ENCODE results near the gene PRKX. TPM values are rescaled to one million over a fixed set of nuclear protein-coding genes. Genes with fewer than 3 reads are reported as not detected.

The PRKX gene
- total RNA-seq, 1 donor from 2014 or later, result 51.6 TPM

DNA sequence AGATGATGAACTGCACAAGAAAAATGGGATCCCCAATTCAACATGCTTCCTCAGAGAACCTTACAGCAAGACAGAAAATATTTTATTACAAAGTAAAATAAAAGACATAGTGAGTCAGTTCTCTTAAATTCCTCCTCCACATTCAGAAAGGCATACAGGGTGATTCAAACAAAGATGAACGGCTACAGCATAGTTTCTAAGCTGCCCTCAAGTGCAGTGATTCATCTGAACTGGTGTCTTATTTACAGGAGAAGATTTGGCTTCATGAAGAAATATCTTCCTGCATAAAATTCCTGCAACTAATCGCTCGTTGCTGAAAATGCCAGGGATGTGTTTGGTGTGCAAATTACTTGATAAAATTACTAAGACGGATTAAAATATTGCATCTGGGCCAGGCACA is 103.6 kb downstream of the PRKX start:
- H3K9me3 ChIP-seq, result no peaks in the 10 kb centered on the region
- H3K27ac ChIP-seq, result no peak overlapping the region
- H3K4me1 ChIP-seq, result no peaks in the 10 kb centered on the region
- no peak for TF ChIP-seq POLR2AphosphoS5 (IDR thresholded peaks at IDR 0.05; ENCODE audit: insufficient read depth in 1 of 2, low read depth in 1 of 2)
- TF ChIP-seq POLR2A (IDR thresholded peaks at IDR 0.05), result no peak
- TF ChIP-seq, protein P1, sequence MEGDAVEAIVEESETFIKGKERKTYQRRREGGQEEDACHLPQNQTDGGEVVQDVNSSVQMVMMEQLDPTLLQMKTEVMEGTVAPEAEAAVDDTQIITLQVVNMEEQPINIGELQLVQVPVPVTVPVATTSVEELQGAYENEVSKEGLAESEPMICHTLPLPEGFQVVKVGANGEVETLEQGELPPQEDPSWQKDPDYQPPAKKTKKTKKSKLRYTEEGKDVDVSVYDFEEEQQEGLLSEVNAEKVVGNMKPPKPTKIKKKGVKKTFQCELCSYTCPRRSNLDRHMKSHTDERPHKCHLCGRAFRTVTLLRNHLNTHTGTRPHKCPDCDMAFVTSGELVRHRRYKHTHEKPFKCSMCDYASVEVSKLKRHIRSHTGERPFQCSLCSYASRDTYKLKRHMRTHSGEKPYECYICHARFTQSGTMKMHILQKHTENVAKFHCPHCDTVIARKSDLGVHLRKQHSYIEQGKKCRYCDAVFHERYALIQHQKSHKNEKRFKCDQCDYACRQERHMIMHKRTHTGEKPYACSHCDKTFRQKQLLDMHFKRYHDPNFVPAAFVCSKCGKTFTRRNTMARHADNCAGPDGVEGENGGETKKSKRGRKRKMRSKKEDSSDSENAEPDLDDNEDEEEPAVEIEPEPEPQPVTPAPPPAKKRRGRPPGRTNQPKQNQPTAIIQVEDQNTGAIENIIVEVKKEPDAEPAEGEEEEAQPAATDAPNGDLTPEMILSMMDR (IDR thresholded peaks at IDR 0.05), result no peak
- H3K4me3 ChIP-seq, result no peak overlapping the region
- H3K27me3 ChIP-seq, result no peaks in the 10 kb centered on the region
- intact Hi-C loops (cut with DNase I), result no loop called here
- H3K36me3 ChIP-seq, result peaks cover 0 to 12% of the 10 kb centered on the region in 2 donors
- DNase-seq (ENCODE audit: extremely low spot score in 2 of 2), result no peak

DNA sequence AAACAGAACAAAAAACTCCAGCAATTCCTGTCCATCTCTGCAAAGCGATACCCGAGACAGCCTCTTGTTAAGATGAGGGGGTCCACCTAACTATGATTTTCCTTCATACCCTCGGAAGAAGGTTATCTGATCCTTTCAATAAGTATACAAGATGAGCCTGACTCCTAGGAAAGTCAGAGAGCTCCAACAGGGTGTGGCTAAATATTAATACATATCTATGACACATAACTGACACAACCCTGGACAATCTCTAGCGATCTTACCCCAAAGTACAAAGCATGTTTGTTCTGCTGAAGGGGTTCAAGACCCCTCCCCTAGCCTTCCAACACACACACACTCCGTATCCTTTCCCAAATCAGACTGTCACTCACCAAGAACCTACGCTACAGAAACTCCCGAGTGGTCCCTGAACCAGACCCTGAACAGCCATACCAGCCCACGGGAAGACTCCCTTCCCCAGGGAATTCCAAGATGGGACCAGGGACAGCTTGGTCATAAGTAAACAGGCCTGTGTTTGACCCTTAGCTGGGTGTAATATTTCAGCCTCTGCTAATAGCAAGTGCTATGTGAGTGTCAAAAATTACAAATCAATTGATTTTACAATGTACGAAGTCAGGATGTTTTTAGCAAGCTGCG is 110.3 kb downstream of the PRKX start:
- no peak overlapping the region for H3K27ac ChIP-seq
- DNase-seq (ENCODE audit: extremely low spot score in 2 of 2), result no peak
- no peaks in the 10 kb centered on the region for H3K9me3 ChIP-seq
- TF ChIP-seq, protein P1 (IDR thresholded peaks at IDR 0.05), result no peak
- TF ChIP-seq POLR2AphosphoS5 (IDR thresholded peaks at IDR 0.05; ENCODE audit: insufficient read depth in 1 of 2, low read depth in 1 of 2), result no peak
- no peak for TF ChIP-seq POLR2A (IDR thresholded peaks at IDR 0.05)
- no peaks in the 10 kb centered on the region for H3K36me3 ChIP-seq
- H3K4me3 ChIP-seq, result no peak overlapping the region
- H3K27me3 ChIP-seq, result no peaks in the 10 kb centered on the region
- no peaks in the 10 kb centered on the region for H3K4me1 ChIP-seq
- intact Hi-C loops (cut with DNase I), result no loop called here

DNA sequence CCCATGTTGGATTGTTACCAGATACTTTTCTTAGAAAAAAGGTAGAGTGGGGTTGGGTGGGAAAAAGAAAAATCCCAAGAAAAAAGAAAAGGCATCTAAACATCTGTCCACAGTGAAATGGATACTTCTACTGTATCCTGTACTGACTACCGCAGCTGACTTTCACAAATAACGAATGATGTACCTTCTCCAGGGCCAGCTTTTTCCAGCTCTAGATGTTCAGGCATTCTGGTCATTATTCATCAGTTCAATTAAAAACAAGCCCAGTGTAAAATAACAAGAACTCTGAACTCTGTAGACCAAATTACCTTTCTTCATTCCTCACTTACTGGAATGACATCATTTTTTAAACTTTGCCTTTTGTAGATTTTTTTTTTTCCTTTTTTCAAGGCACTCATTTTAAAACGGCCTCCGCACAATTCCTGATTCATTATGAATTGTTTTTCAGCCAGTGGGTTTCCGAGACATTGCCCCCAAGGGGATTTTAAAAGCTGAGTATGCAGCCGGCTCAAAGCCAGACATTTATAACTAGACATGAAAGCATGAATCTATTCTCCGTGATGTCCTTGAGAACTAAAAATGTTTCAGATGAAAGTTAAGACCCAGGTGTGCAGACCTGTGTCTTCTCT is 113.5 kb downstream of the PRKX start:
- no peak for DNase-seq (ENCODE audit: extremely low spot score in 2 of 2)
- Histone ChIP-seq H3K9me3 (no peaks in the 10 kb centered on the region), H3K4me3 (no peak overlapping the region), H3K27ac (no peak overlapping the region), H3K36me3 (no peaks in the 10 kb centered on the region), H3K27me3 (no peaks in the 10 kb centered on the region), H3K4me1 (no peaks in the 10 kb centered on the region)
- intact Hi-C loops (cut with DNase I), result no loop called here
- TF ChIP-seq, protein P1 (IDR thresholded peaks at IDR 0.05), result no peak
- TF ChIP-seq POLR2AphosphoS5 (IDR thresholded peaks at IDR 0.05; ENCODE audit: insufficient read depth in 1 of 2, low read depth in 1 of 2) (no peak), POLR2A (IDR thresholded peaks at IDR 0.05) (no peak)

DNA sequence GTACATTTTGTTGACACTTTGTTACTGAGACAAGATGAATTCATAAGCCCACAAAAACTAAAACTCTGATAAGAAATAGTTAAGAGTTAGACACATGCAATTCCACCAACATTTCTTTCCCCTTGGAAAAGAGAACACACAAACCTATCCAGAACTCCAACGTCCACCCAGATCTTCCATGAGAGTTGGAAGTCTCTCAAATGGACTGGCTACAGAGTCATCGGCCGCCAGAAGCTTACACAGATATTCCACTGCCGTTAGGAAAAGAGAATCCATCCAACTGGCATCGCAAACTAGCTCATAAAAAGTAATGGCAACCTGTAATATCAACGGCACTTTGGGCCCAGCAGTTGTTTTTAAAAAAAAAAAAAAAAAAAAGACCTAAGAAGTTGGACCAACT is 114.7 kb downstream of the PRKX start:
- intact Hi-C loops (cut with DNase I), result no loop called here
- no peaks in the 10 kb centered on the region for H3K27me3 ChIP-seq
- no peaks in the 10 kb centered on the region for H3K36me3 ChIP-seq
- no peaks in the 10 kb centered on the region for H3K4me1 ChIP-seq
- H3K9me3 ChIP-seq, result no peaks in the 10 kb centered on the region
- DNase-seq (ENCODE audit: extremely low spot score in 2 of 2), result no peak
- no peak overlapping the region for H3K27ac ChIP-seq
- TF ChIP-seq POLR2AphosphoS5 (IDR thresholded peaks at IDR 0.05; ENCODE audit: insufficient read depth in 1 of 2, low read depth in 1 of 2) (no peak), POLR2A (IDR thresholded peaks at IDR 0.05) (no peak)
- TF ChIP-seq, protein P1 (IDR thresholded peaks at IDR 0.05), result no peak
- H3K4me3 ChIP-seq, result no peak overlapping the region

DNA sequence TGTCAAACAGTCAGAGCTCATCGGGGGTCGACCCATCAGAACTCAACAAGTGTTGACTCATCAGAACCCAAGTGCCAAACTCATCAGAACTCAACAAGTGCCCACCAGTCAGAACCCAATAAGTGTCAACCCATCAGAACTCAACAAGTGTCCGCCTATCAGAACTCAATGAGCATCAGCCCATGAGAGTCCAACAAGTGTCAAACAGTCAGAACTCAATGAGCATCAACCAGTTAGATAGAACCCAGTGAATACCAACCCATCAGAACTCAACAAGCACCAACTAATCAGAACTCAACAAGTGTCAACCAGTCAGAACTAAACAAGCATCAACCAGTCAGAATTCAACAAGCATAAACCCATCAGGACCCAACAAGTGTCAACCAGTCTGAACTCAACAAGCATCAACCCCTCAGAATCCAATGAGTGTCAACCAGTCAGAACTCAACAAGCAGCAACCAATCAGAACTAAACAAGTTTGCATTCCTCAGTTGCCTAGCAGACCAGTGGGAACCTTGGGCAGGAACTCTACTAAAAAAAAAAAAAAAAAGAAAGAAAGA is 115.3 kb downstream of the PRKX start:
- Histone ChIP-seq H3K27me3 (no peaks in the 10 kb centered on the region), H3K27ac (no peak overlapping the region), H3K4me1 (no peaks in the 10 kb centered on the region), H3K9me3 (no peaks in the 10 kb centered on the region), H3K4me3 (no peak overlapping the region), H3K36me3 (no peaks in the 10 kb centered on the region)
- intact Hi-C loops (cut with DNase I), result no loop called here
- TF ChIP-seq, protein P1 (IDR thresholded peaks at IDR 0.05), result no peak
- TF ChIP-seq POLR2AphosphoS5 (IDR thresholded peaks at IDR 0.05; ENCODE audit: insufficient read depth in 1 of 2, low read depth in 1 of 2), result no peak
- TF ChIP-seq POLR2A (IDR thresholded peaks at IDR 0.05), result no peak
- DNase-seq (ENCODE audit: extremely low spot score in 2 of 2), result no peak

Data from vagina (tissue), 2 donors.